Esophagus muscularis mucosa (tissue), 4 donors: Measurements from ENCODE around the gene ST8SIA6. TPM values are rescaled to one million over a fixed set of nuclear protein-coding genes. Genes with fewer than 3 reads are reported as not detected.

Source experiments
- DNase-seq: peaks from one replicate; pipeline ENCODE4 v3.0.0-alpha.2; 2017; ENCODE audit errors: extremely low spot score
- H3K27ac ChIP-seq, 4 donors: fragments of 200-600 bp; sonication (generic); replicated peaks in 1 of 4; 1 replicate in 3 of 4; 2 replicates in 1 of 4; pipeline ENCODE4 v1.5.1; 2016 to 2019; ENCODE audit warnings: mild to moderate bottlenecking in 1 of 4
- H3K27me3 ChIP-seq, 4 donors: fragments of 200-600 bp; sonication (generic); one replicate each; pipeline versions ENCODE4 v1.5.1 to v1.6.0; 2016 to 2019
- H3K36me3 ChIP-seq, 4 donors: fragments of 200-600 bp; sonication (generic); one replicate each; pipeline ENCODE4 v1.5.1; 2016 to 2019
- H3K4me1 ChIP-seq, 4 donors: fragments of 200-600 bp; sonication (generic); one replicate each; pipeline ENCODE4 v1.5.1; 2016 to 2019
- H3K4me3 ChIP-seq, 4 donors: fragments of 200-600 bp; sonication (generic); 1 replicate in 2 of 4; 2 replicates in 2 of 4; pipeline ENCODE4 v1.5.1; 2016 to 2019; ENCODE audit warnings: mild to moderate bottlenecking in 4 of 4, moderate library complexity in 1 of 4
- H3K9me3 ChIP-seq, 4 donors: fragments of 200-600 bp; sonication (generic); 1 replicate in 3 of 4; 2 replicates in 1 of 4; pipeline ENCODE4 v1.5.1; 2016 to 2019
- CTCF ChIP-seq, 3 experiments: fragments of 200-600 bp in 2 of 3; fragments of 450-650 bp in 1 of 3; sonication (generic) in 2 of 3; IDR thresholded peaks; one replicate each; pipeline ENCODE4 v1.5.1; 2017 to 2019; ENCODE audit warnings: antibody characterized with exemption in 3 of 3, mild to moderate bottlenecking in 2 of 3, moderate library complexity in 1 of 3
- EP300 ChIP-seq: sonication (generic); formaldehyde crosslinking; IDR thresholded peaks from one replicate; pipeline ENCODE4 v1.6.1; 2017; ENCODE audit warnings: antibody characterized with exemption
- POLR2A ChIP-seq: fragments of 450-650 bp; IDR thresholded peaks from one replicate; pipeline ENCODE4 v1.6.1; 2017; ENCODE audit warnings: antibody characterized with exemption, moderate library complexity, mild to moderate bottlenecking, low read depth
- POLR2AphosphoS5 ChIP-seq, 2 donors: sonication (generic); formaldehyde crosslinking; IDR thresholded peaks; one replicate each; pipeline ENCODE4 v1.6.1; 2017; ENCODE audit warnings: antibody characterized with exemption in 2 of 2
- WGBS: methylation state at CpG from one replicate; pipeline ENCODE4 v1.1.5; 2018; 5-methylcytosine and 5-hydroxymethylcytosine counted together
- intact Hi-C: fragments of 100-400 bp; cut with DNase I; formaldehyde crosslinking; loops from one replicate; pipeline ENCODE4 v1.15.1; 2023
- total RNA-seq, 4 donors: library from RNA; depleted of rRNA; stranded (reverse); fragments of >200 nt; gene quantifications; one replicate each; pipeline versions ENCODE4 v1.1.0 to v1.2.1, GENCODE V29; 2016

Gene ST8SIA6
- total RNA-seq, 4 donors from 2014 or later = 1.2 to 1.8 (median 1.3) TPM

- Histone ChIP-seq H3K4me3 (no peak overlapping the region), H3K9me3 (no peaks in the 10 kb centered on the region), H3K36me3 (no peaks in the 10 kb centered on the region), H3K27ac (no peak overlapping the region), H3K27me3 (peaks cover 0 to 12% (median 2%) of the 10 kb centered on the region in 4 donors), H3K4me1 (no peaks in the 10 kb centered on the region)
- intact Hi-C loops = no loop called here
- TF ChIP-seq CTCF (IDR thresholded peaks at IDR 0.05) (no peak), POLR2AphosphoS5 (IDR thresholded peaks at IDR 0.05) (no peak), POLR2A (no peak), EP300 (no peak)
- DNase-seq = no peak
Observed at GRCh38 chr10:17460756-17461155, 6.4 kb upstream of the ST8SIA6 start.

- no peaks in the 10 kb centered on the region for H3K9me3 ChIP-seq
- peaks cover 6 to 21% (median 18%) of the 10 kb centered on the region in 4 donors for H3K4me1 ChIP-seq
- peaks cover 0 to 45% (median 26%) of the 10 kb centered on the region in 4 donors for H3K27me3 ChIP-seq
- H3K27ac ChIP-seq = no peak overlapping the region
- no peaks in the 10 kb centered on the region for H3K36me3 ChIP-seq
- no peak for DNase-seq
- H3K4me3 ChIP-seq = no peak overlapping the region
- TF ChIP-seq EP300 (no peak), POLR2AphosphoS5 (IDR thresholded peaks at IDR 0.05) (no peak), POLR2A (no peak), CTCF (IDR thresholded peaks at IDR 0.05) (no peak)
- WGBS = 90% methylated on average over 2 of the region's 2 CpGs
- intact Hi-C loops = no loop called here
Observed at GRCh38 chr10:17457083-17457482, 2.7 kb upstream of the ST8SIA6 start.

GRCh38 chr10:17456032-17456548 lies 1.7 kb upstream of the ST8SIA6 start:
- Histone ChIP-seq H3K4me1 (peaks cover 6 to 21% (median 18%) of the 10 kb centered on the region in 4 donors), H3K9me3 (no peaks in the 10 kb centered on the region), H3K27ac (no peak overlapping the region), H3K4me3 (no peak overlapping the region), H3K27me3 (peaks cover 0 to 49% (median 28%) of the 10 kb centered on the region in 4 donors), H3K36me3 (no peaks in the 10 kb centered on the region)
- no peak for DNase-seq
- TF ChIP-seq POLR2A = no peak
- TF ChIP-seq EP300 = no peak
- TF ChIP-seq CTCF (IDR thresholded peaks at IDR 0.05) = no peak
- no peak for TF ChIP-seq POLR2AphosphoS5 (IDR thresholded peaks at IDR 0.05)
- intact Hi-C loops = no loop called here
- WGBS = 100% methylated on average over 2 of the region's 2 CpGs

- TF ChIP-seq POLR2A = no peak
- TF ChIP-seq EP300 = no peak
- TF ChIP-seq POLR2AphosphoS5 (IDR thresholded peaks at IDR 0.05) = no peak
- TF ChIP-seq CTCF (IDR thresholded peaks at IDR 0.05) = no peak
- no peak for DNase-seq
- intact Hi-C loops = no loop called here
- Histone ChIP-seq H3K4me3 (peak overlapping the region in 3 of 4 donors; percentile 48 to 60 (median 53)), H3K4me1 (peaks cover 6 to 21% (median 18%) of the 10 kb centered on the region in 4 donors), H3K27me3 (peaks cover 0 to 50% (median 28%) of the 10 kb centered on the region in 4 donors), H3K27ac (no peak overlapping the region), H3K9me3 (peaks cover 0 to 4% (median 2%) of the 10 kb centered on the region in 4 donors), H3K36me3 (peaks cover 0 to 5% (median 0%) of the 10 kb centered on the region in 4 donors)
- 100% methylated on average over 1 of the region's 2 CpGs for WGBS
Observed at GRCh38 chr10:17455015-17455520, 673 bp upstream of the ST8SIA6 start.
